GM06990 (cell line): ENCODE data around the gene ZSCAN5C.
"Not testable (repeated sequence)": the region's sequence is repeated elsewhere in the genome, so short reads cannot be mapped to it uniquely, and the experiment has no call there.

Experiments
- DNase-seq: peaks from one replicate; pipeline ENCODE4 v3.0.0-alpha.2; 2011; ENCODE audit not compliant: insufficient read length; ENCODE audit errors: extremely low read depth
- H3K27me3 ChIP-seq: replicated peaks from 2 replicates; pipeline ENCODE4 v1.6.0; 2011; ENCODE audit warnings: low read length; ENCODE audit not compliant: control insufficient read depth, insufficient read depth
- H3K36me3 ChIP-seq: 2 replicates; pipeline ENCODE4 v1.5.1; 2011; ENCODE audit warnings: low read length; ENCODE audit not compliant: control insufficient read depth, insufficient read depth
- H3K4me3 ChIP-seq: replicated peaks from 2 replicates; pipeline ENCODE4 v1.5.1; 2011; ENCODE audit warnings: low read depth, mild to moderate bottlenecking, control low read depth, low read length
- CTCF ChIP-seq: IDR thresholded peaks from 2 replicates; pipeline ENCODE4 v1.5.1; 2011; ENCODE audit warnings: low read length, control low read depth, mild to moderate bottlenecking, inconsistent platforms; ENCODE audit not compliant: insufficient read depth, poor library complexity, severe bottlenecking

ZSCAN5C gene

GRCh38 chr19:56199687-56200086 lies 2.4 kb upstream of the ZSCAN5C start:
- H3K4me3 ChIP-seq = no peak overlapping the region
- H3K27me3 ChIP-seq = no peaks in the 10 kb centered on the region
- TF ChIP-seq CTCF = no peak
- no peak for DNase-seq
- no peaks in the 10 kb centered on the region for H3K36me3 ChIP-seq

- H3K36me3 ChIP-seq, DNase-seq, H3K27me3 ChIP-seq, H3K4me3 ChIP-seq: not testable (repeated sequence)
These were observed 5.5 kb downstream of the ZSCAN5C start for GRCh38 chr19:56207581-56207980.

- Histone ChIP-seq H3K36me3 (no peaks in the 10 kb centered on the region), H3K4me3 (no peak overlapping the region), H3K27me3 (no peaks in the 10 kb centered on the region)
- TF ChIP-seq CTCF = no peak
- DNase-seq = no peak
These were observed 7.0 kb downstream of the ZSCAN5C start for GRCh38 chr19:56209091-56209490.

- not testable (repeated sequence) for H3K27me3 ChIP-seq, DNase-seq, H3K4me3 ChIP-seq, H3K36me3 ChIP-seq
These were observed 8.0 kb downstream of the ZSCAN5C start for GRCh38 chr19:56210036-56210435.

- Histone ChIP-seq H3K4me3 (no peak overlapping the region), H3K27me3 (no peaks in the 10 kb centered on the region), H3K36me3 (no peaks in the 10 kb centered on the region)
- TF ChIP-seq CTCF = no peak
- no peak for DNase-seq
These were observed 9.6 kb downstream of the ZSCAN5C start for GRCh38 chr19:56211718-56212117.

GRCh38 chr19:56217039-56217949 lies 15.2 kb downstream of the ZSCAN5C start:
- DNase-seq = peak; percentile 9
- no peak overlapping the region for H3K4me3 ChIP-seq
- no peaks in the 10 kb centered on the region for H3K36me3 ChIP-seq
- no peaks in the 10 kb centered on the region for H3K27me3 ChIP-seq
- TF ChIP-seq CTCF = no peak
